GM10847 (cell line): ENCODE measurements around the gene GAL3ST1.

Source experiments
- POLR2A ChIP-seq: IDR thresholded peaks from 2 replicates; pipeline ENCODE4 v1.6.1; 2011; ENCODE audit not compliant: insufficient read length; ENCODE audit errors: extremely low read depth

GAL3ST1 gene, protein sequence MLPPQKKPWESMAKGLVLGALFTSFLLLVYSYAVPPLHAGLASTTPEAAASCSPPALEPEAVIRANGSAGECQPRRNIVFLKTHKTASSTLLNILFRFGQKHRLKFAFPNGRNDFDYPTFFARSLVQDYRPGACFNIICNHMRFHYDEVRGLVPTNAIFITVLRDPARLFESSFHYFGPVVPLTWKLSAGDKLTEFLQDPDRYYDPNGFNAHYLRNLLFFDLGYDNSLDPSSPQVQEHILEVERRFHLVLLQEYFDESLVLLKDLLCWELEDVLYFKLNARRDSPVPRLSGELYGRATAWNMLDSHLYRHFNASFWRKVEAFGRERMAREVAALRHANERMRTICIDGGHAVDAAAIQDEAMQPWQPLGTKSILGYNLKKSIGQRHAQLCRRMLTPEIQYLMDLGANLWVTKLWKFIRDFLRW

DNA sequence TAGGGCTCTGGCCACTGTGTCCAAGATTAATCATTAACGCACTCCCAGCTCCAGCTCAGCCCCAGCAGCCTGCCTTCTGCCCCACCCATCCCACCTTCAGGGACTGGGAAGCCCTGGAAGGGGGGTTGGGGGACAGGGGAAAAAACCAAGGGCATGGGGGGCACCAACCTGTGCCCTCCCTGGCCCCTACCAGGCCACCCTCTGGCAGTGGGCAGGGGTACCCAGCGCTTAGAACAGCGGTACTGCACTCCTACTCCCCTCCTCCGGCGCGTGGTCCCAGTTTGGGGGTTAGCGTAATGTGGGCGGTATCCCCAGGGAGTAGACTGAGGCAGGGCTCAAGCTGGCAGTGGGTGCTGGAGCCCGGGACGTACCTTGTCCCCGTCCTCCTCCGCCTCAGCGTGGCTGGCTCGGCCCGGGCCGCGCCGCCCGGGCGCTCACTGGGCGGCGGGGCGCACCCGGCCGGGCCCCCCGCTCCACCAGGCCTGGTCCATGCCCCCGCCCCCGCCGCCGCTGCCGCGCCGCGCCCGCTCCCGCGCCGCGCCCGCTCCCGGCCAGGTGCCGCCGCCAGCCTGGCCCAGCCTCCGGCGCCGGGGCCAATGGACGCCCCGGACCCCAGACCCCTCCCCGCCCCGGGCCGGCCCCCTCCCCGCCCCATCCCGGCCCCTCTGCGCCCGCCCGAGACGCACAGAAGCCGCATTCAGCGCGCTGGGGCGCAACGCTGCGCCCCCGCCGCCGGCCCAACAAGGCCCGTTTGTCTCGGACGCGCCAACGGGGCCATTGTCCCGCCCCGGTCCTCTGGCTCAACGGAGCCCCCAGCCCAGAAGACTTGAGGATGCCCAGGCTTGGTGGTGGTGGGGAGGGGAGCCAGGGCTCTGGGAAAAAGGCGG, at the start of gene GAL3ST1:
TSS of gene GAL3ST1 (minus strand) at position 571 of the 887 bp plus-strand sequence. CDS start 17,273 bp downstream, outside the sequence.
- TF ChIP-seq POLR2A = no peak

DNA sequence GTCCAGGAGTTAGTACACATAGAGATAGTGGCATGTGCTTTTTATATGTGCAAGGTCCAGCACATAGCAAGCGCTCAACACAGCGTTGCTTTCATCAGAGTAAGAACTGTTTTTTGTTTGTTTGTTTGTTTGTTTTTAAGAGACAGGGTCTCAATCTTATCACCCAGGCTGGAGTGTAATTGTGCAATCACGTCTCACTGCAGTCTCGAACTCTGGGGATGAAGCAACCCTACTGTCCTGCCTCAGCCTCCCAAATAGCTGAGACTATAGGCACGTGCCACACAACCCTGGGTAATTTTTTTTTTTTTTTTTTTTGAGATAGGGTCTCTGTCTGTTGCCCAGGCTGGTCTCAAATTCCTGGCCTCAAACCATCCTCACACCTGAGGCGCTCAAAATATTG, 43.4 kb upstream of the GAL3ST1 start:
- TF ChIP-seq POLR2A = no peak

DNA sequence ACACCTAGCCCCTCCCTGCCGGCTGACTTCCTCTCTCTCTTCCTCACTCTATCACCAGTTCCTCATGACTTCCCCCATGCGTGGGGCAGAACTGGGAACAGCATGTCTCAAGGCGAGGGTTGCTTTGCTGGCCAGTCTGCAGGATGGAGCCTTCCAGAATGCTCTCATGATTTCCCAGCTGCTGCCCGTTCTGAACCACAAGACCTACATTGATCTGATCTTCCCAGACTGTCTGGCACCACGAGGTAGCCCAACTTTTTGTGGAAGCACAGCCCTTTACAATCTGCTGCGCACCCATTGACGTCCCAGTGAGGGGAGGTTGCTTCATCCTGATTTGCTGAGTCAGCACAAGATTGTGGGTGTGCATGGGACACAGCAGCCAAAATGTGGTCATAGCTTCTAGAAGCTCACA, 41.1 kb upstream of the GAL3ST1 start:
- TF ChIP-seq POLR2A = no peak

DNA sequence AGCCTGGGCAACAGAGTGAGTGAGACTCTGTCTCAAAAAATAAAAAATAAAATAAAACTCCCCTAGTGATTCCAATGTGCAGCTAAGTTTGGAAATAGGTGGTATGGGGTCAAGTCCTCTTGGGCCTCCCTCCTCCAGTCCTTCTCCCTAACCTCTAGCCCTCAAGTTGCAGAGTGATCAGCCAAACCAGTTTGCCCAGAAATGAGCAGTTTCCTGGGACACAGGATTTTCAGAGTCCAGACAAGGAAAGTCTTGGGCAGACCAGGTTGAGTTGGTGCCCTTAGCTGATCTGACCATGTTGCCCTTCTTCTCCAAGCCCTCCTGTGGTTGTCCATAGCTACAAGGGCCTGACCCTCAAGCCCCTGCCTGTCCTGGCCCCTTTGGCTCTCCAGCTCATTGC, 40.4 kb upstream of the GAL3ST1 start:
- no peak for TF ChIP-seq POLR2A

DNA sequence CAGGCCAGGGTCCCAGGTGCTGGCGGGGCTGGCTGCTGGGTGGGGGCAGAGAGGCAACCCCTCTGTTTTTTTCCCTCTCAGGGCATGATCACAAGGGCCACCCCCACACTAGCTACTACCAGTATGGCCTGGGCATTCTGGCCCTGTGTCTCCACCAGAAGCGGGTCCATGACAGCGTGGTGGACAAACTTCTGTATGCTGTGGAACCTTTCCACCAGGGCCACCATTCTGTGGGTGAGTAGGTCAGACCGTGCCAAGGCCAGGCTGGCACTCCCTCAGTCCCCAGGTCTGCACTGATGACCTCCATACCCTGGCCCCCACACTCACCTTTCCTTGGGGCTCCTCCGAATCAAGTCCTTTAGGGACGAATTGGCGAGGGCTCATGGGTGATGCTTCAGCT, 39.8 kb upstream of the GAL3ST1 start:
- no peak for TF ChIP-seq POLR2A

DNA sequence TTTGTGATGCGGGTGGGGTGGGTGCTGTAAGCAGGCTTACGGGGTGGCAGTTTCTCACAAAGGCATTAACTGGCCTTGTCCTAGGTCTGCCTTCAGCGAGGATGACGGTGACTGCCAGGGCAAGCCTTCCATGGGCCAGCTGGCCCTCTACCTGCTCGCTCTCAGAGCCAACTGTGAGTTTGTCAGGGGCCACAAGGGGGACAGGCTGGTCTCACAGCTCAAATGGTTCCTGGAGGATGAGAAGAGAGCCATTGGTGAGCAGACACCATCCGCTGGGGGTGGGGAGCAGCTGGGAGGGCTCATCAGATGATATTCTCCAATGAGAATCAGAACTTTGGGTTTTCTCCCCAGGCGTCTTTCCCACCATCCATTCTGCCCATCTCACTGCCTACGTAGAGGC, 38.3 kb upstream of the GAL3ST1 start:
- TF ChIP-seq POLR2A = no peak

DNA sequence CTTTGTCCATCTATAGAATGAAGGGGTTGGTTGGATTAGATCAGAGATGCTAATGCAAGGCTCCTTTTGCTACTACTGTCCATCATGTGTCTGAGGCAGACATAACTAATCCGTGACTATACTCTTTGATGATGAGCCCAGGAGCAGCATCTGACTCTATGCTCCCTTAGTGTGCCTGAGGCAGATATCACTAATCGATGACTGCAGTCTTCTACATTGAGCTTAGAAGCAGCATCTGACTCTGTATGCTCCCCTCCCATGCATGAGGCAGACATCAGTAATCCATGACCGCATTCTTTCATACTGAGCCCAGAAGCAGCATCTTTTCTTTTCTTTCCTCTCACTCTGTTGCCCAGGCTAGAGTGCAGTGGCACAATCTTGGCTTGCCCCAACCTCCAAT, 36.7 kb upstream of the GAL3ST1 start:
- no peak for TF ChIP-seq POLR2A

DNA sequence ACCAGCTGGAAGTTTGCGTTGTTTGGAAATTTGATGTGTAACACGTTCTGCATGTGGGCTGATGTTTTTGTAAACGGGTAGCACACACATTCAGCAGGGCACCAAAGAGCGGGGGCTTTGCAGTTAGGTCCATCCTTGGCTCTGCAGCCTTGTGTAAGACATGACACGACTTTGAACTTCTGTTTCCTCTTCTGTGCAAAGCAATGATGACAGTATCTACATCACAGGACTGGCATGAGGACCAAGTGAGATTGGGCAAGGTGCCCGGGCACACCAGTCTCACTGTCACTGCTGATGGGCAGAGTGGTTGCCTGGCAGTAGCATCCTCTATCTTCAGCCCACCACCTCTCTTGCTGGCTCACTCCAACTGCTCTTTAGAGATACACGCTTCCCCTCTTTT, 35.8 kb upstream of the GAL3ST1 start:
- no peak for TF ChIP-seq POLR2A

DNA sequence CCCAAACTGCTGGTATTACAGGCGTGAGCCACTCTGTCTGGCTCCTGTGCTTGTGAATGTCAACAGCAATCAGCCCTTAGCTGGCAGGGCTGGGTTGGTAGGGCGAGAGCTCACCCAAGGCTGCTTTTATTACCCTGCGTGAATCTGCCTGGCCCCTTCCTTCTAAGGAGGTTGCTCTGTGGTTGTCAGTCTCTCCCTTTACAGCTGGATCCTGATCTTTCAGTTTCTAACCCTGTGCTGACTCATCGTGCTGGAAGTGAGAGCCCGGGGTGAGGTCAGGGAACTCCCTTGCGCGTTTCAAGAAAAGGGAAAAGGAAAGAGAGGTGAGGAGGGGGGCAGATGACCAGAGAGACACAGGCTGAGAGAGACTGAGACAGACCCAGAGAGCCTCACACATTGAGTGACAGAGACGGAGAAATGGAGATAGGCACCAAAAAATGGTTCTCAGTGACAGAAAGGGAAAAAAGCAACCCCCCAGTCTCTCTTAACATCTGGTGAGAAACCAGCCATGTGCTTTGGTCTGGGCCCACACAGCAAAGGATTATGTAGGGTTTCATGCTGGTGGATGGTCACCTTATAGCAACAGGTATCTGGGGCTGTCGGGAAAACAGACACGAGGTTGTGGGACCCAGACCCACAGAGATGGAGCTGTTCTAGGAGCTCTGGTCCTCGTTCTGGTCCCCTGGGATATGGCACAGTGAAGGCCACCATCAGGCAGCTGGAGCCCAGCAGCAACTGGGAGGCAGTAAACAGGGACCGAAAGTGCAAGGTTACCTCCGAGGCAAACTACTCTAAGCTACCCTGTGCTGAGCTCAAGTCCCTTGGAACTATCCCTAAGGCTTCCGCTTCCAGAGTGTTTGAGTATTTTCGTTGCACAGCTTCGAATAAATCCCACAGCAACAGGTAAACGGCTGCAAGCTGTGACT, 35.1 kb upstream of the GAL3ST1 start:
- TF ChIP-seq POLR2A = no peak

DNA sequence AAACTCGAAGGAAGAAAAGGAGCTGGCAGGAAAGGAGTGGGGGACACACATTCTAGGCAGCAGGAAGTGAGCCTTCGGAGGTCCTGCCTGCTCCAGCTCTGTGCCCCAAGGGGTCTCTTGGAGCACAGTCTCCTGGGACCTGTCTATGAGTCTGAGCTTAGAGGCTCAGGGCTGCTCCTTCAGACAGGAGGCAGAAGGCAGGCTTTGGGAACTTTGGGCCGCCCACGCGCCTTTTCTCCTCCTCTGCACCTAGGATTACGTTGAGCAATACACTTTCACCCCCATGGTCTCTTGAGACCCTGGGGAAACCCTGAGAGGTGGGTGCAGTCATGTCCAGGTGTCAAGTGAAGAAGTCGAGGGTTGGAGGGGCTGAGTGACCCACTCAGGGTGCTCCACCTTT, 33.5 kb upstream of the GAL3ST1 start:
- no peak for TF ChIP-seq POLR2A

DNA sequence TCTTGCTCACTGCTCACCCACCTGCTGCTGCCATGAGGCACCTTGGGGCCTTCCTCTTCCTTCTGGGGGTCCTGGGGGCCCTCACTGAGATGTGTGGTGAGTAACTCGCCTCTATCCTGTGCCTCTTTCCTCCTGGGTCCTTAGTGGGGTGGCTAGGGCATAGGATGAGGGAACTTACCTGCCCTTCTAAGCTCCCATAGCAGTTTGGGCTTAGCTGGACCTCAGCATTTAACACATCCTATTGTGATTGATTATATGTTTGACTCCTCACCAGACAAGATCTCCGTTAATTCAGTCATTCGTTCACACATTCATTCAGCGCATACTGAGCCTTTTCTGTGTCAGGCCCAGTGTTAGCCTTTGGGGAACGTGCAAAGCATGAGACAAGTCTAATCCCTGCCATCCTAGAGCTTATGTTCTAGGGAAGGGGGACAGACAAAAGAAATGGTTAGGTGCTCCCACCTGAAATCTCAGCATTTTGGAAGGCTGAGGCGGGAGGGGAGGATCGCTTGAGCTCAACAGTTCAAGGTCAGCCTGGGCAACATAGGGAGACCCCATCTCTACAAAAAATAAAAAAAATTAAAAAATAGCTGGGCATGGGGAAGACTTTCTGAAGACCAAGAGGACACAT, 33.0 kb upstream of the GAL3ST1 start:
- no peak for TF ChIP-seq POLR2A

DNA sequence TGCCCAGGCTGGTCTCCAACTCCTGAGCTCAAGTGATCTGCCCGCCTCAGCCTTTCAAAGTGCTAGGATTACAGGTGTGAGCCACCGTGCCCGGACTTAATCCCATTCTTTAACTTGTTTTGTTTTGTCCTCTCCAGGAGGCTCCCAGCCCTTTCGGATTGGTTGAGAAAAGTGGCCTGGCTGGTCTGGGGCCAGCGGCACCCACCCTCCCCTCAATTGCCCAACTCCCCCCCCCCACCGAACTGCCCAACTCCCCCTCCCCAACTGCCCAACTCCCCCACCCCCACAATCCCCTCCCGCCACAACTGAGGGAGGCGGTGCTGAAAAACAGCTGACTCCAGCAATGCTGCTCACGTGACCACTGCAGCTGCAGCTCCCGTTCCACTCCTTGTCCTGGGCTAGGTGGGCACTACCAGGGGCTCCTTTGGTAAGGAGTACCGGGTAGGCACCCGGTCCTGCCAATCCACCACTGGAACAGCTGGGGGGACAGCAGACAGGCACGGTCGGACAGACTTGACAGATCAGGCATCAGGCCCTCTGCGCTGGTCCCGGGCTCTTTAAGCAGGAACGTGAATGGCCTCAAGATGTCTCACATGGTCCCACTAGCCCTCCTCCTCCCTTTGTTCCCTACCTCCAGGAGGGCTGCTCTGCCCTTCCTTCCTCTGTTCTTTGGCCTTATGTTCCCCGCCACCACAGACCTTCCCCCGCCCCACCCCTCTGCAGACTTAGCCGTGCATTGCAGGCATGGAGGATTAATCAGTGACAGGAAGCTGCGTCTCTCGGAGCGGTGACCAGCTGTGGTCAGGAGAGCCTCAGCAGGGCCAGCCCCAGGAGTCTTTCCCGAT, 32.2 kb upstream of the GAL3ST1 start, which contains the start of gene TCN2:
TSS of gene TCN2 (plus strand) at position 720 of the 845 bp plus-strand sequence. CDS start 158 bp downstream, outside the sequence.
- TF ChIP-seq POLR2A = no peak

DNA sequence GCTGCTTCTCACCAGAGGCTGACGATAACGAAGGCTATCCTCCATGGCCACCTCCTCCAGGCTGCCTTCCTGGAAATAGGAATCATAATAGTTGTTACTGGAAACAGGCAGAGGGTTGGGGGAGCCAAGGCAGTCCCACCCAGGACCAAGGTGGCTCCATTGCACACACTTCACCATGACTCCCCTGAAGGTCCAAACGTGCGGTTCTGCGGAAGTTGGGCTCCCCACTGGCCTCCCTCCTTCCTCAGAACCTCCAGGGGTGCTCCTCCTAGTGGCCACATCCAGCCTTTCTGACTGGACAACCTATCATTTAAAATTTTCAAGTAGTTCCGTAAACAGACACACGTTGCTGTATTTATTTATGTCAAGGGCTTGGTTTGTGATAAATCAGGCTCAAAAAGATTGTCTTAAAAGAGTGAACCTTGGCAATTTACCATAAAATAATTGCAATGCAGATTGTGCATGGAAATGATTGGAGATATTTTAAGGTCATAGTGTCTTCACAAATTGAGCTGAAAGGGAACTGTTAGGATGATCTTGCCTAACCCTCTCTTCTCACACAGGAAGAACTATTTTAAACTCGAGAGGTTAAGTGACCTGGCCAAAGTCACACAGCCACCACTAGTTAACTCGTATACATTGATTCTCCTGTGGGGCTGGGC, 31.1 kb upstream of the GAL3ST1 start:
- no peak for TF ChIP-seq POLR2A
